IMR-90 (cell line): ENCODE data around the gene SLC24A2.

Source experiments
- BHLHE40 ChIP-seq: fragments of 150-350 bp; IDR thresholded peaks from 2 replicates; pipeline ENCODE4 v1.6.1; 2016; ENCODE audit warnings: mild to moderate bottlenecking, low read depth, low read length
- CEBPB ChIP-seq: IDR thresholded peaks from 2 replicates; pipeline ENCODE4 v1.6.1; 2012; ENCODE audit warnings: low read depth, low read length, improper control_type of control experiment
- CHD1 ChIP-seq: IDR thresholded peaks from 2 replicates; pipeline ENCODE4 v1.6.1; 2012; ENCODE audit warnings: low read depth, low read length, improper control_type of control experiment
- ELK1 ChIP-seq: fragments of 150-350 bp; IDR thresholded peaks from 2 replicates; pipeline ENCODE4 v1.6.1; 2016; ENCODE audit warnings: low read depth, mild to moderate bottlenecking, low read length, moderate library complexity, borderline replicate concordance
- FOS ChIP-seq: fragments of 150-350 bp; IDR thresholded peaks from 2 replicates; pipeline ENCODE4 v1.6.1; 2016; ENCODE audit warnings: low read depth, low read length
- MXI1 ChIP-seq: IDR thresholded peaks from 2 replicates; pipeline ENCODE4 v1.6.1; 2012; ENCODE audit warnings: low read depth, mild to moderate bottlenecking, low read length, moderate library complexity, borderline replicate concordance
- NFE2L2 ChIP-seq: fragments of 150-350 bp; IDR thresholded peaks from 2 replicates; pipeline ENCODE4 v1.6.1; 2016; ENCODE audit warnings: low read depth, mild to moderate bottlenecking, low read length
- POLR2A ChIP-seq: IDR thresholded peaks from 2 replicates; pipeline ENCODE4 v1.6.1; 2012; ENCODE audit warnings: mild to moderate bottlenecking, low read depth, low read length
- RAD21 ChIP-seq: IDR thresholded peaks from 2 replicates; pipeline ENCODE4 v1.6.1; 2012; ENCODE audit warnings: low read length, improper control_type of control experiment
- RCOR1 ChIP-seq: IDR thresholded peaks from 2 replicates; pipeline ENCODE4 v1.6.1; 2012; ENCODE audit warnings: mild to moderate bottlenecking, low read length, improper control_type of control experiment; ENCODE audit not compliant: insufficient replicate concordance
- RFX5 ChIP-seq: IDR thresholded peaks from 2 replicates; pipeline ENCODE4 v1.8.0; 2012; ENCODE audit warnings: low read depth, mild to moderate bottlenecking, low read length, moderate library complexity
- SMC3 ChIP-seq: fragments of 150-350 bp; IDR thresholded peaks from 2 replicates; pipeline ENCODE4 v1.6.1; 2016; ENCODE audit warnings: low read depth, mild to moderate bottlenecking, antibody characterized with exemption, low read length, moderate library complexity
- TF ChIP-seq, protein P1 (sequence below): conservative IDR thresholded peaks from 2 replicates; pipeline ENCODE4 v1.5.1; 2012; ENCODE audit warnings: mild to moderate bottlenecking, low read depth, low read length, improper control_type of control experiment
- TF ChIP-seq, protein P2 (sequence below): fragments of 150-350 bp; IDR thresholded peaks from 2 replicates; pipeline ENCODE4 v1.6.1; 2017; ENCODE audit warnings: mild to moderate bottlenecking, antibody characterized with exemption, low read length, low read depth

GRCh38 chr9:19759066-19759465 lies 29.8 kb downstream of the SLC24A2 start:
- TF ChIP-seq, protein P1, sequence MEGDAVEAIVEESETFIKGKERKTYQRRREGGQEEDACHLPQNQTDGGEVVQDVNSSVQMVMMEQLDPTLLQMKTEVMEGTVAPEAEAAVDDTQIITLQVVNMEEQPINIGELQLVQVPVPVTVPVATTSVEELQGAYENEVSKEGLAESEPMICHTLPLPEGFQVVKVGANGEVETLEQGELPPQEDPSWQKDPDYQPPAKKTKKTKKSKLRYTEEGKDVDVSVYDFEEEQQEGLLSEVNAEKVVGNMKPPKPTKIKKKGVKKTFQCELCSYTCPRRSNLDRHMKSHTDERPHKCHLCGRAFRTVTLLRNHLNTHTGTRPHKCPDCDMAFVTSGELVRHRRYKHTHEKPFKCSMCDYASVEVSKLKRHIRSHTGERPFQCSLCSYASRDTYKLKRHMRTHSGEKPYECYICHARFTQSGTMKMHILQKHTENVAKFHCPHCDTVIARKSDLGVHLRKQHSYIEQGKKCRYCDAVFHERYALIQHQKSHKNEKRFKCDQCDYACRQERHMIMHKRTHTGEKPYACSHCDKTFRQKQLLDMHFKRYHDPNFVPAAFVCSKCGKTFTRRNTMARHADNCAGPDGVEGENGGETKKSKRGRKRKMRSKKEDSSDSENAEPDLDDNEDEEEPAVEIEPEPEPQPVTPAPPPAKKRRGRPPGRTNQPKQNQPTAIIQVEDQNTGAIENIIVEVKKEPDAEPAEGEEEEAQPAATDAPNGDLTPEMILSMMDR = no peak
- TF ChIP-seq POLR2A = no peak
- TF ChIP-seq CHD1 = no peak
- no peak for TF ChIP-seq RAD21
- TF ChIP-seq BHLHE40 = no peak
- no peak for TF ChIP-seq SMC3
- TF ChIP-seq, protein P2, sequence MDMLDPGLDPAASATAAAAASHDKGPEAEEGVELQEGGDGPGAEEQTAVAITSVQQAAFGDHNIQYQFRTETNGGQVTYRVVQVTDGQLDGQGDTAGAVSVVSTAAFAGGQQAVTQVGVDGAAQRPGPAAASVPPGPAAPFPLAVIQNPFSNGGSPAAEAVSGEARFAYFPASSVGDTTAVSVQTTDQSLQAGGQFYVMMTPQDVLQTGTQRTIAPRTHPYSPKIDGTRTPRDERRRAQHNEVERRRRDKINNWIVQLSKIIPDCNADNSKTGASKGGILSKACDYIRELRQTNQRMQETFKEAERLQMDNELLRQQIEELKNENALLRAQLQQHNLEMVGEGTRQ = no peak
- no peak for TF ChIP-seq ELK1
- TF ChIP-seq FOS = no peak
- TF ChIP-seq RCOR1 = no peak
- TF ChIP-seq MXI1 = no peak
- TF ChIP-seq CEBPB = no peak
- no peak for TF ChIP-seq RFX5
- no peak for TF ChIP-seq NFE2L2
